C4-2B (cell line): ENCODE results near the gene PRSS3.
"Not testable (repeated sequence)": the region's sequence is repeated elsewhere in the genome, so short reads cannot be mapped to it uniquely, and the experiment has no call there.

Source experiments
- ZFX ChIP-seq: fragments of 450-650 bp; IDR thresholded peaks from 2 replicates; pipeline ENCODE4 v1.6.1; 2017
- TF ChIP-seq, protein P1 (sequence below): fragments of 450-650 bp; conservative IDR thresholded peaks from 2 replicates; pipeline ENCODE4 v1.5.1; 2017; ENCODE audit warnings: mild to moderate bottlenecking

DNA sequence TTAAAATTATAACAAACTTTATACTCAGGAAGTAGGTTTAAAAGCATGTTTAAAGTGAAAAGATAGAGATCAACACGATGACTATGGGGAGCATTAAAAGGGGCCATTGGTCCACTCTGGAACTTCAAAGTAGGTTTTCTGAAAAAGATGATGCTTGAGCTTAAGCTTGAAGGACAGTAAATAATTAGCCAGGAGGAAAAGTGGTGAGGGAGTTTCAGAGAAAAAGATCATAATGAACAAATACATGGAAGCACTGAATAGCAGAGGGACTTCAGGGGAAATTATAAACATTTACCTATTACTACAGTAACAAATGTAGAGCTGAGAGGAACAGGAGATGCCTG is 13.6 kb downstream of the PRSS3 start:
- TF ChIP-seq, protein P1, sequence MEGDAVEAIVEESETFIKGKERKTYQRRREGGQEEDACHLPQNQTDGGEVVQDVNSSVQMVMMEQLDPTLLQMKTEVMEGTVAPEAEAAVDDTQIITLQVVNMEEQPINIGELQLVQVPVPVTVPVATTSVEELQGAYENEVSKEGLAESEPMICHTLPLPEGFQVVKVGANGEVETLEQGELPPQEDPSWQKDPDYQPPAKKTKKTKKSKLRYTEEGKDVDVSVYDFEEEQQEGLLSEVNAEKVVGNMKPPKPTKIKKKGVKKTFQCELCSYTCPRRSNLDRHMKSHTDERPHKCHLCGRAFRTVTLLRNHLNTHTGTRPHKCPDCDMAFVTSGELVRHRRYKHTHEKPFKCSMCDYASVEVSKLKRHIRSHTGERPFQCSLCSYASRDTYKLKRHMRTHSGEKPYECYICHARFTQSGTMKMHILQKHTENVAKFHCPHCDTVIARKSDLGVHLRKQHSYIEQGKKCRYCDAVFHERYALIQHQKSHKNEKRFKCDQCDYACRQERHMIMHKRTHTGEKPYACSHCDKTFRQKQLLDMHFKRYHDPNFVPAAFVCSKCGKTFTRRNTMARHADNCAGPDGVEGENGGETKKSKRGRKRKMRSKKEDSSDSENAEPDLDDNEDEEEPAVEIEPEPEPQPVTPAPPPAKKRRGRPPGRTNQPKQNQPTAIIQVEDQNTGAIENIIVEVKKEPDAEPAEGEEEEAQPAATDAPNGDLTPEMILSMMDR: not testable (repeated sequence)
- not testable (repeated sequence) for TF ChIP-seq ZFX
